HG03460 (cell line): ENCODE measurements around the gene ACAN.

Experiments used
- ATAC-seq: cut with Tn5 transposase; IDR thresholded peaks from one replicate; pipeline ENCODE4 v1.9.1; 2021; ENCODE audit not compliant: unreplicated experiment

Gene ACAN

GRCh38 chr15:88918738-88919137 lies 115.5 kb downstream of the ACAN start:
- ATAC-seq = no peak

GRCh38 chr15:88920186-88920891 lies 117.1 kb downstream of the ACAN start:
- ATAC-seq = no peak

- peak; percentile 67 for ATAC-seq
These were observed 117.7 kb downstream of the ACAN start for GRCh38 chr15:88920892-88921435.
